SK-N-SH treated with all-trans-retinoic acid at 6 μM for 48 hours (cell line): ENCODE results near the gene GPR148.

ENCODE experiments used
- ATAC-seq: fragments of 200-7000 bp; cut with Tn5 transposase; 3 replicates; pipeline ENCODE4 v1.9.1; 2020; ENCODE audit warnings: mild to moderate bottlenecking, moderate library complexity
- BACH2 ChIP-seq: fragments of 250-450 bp; sonication (Bioruptor Pico); IDR thresholded peaks from 2 replicates; pipeline ENCODE4 v1.9.0; 2021; ENCODE audit warnings: mild to moderate bottlenecking, borderline replicate concordance
- CSDC2 ChIP-seq: fragments of 250-450 bp; sonication (Bioruptor Pico); IDR thresholded peaks from 2 replicates; pipeline ENCODE4 v1.5.0; 2020; ENCODE audit warnings: mild to moderate bottlenecking, moderate library complexity
- ESRRG ChIP-seq: fragments of 250-450 bp; sonication (Bioruptor Pico); IDR thresholded peaks from 2 replicates; pipeline ENCODE4 v1.6.1; 2021; ENCODE audit warnings: mild to moderate bottlenecking
- GLIS3 ChIP-seq: fragments of 250-450 bp; sonication (Bioruptor Pico); IDR thresholded peaks from 2 replicates; pipeline ENCODE4 v1.5.0; 2020; ENCODE audit warnings: mild to moderate bottlenecking, moderate library complexity
- ISL1 ChIP-seq: fragments of 250-450 bp; sonication (Bioruptor Pico); IDR thresholded peaks from 2 replicates; pipeline ENCODE4 v2.1.2; 2022; ENCODE audit warnings: mild to moderate bottlenecking, moderate library complexity
- OSR1 ChIP-seq: fragments of 250-450 bp; sonication (Bioruptor Pico); IDR thresholded peaks from 2 replicates; pipeline ENCODE4 v1.8.0; 2022; ENCODE audit warnings: moderate library complexity, mild to moderate bottlenecking, inconsistent platforms
- PPARA ChIP-seq: fragments of 250-450 bp; sonication (Bioruptor Pico); IDR thresholded peaks from 2 replicates; pipeline ENCODE4 v1.5.0; 2020; ENCODE audit warnings: mild to moderate bottlenecking, borderline replicate concordance
- SNAI2 ChIP-seq: fragments of 250-450 bp; sonication (Bioruptor Pico); IDR thresholded peaks from 2 replicates; pipeline ENCODE4 v1.5.0; 2020; ENCODE audit warnings: mild to moderate bottlenecking, moderate library complexity
- TOX ChIP-seq: fragments of 250-450 bp; sonication (Bioruptor Pico); IDR thresholded peaks from 2 replicates; pipeline ENCODE4 v1.8.0; 2021; ENCODE audit warnings: mild to moderate bottlenecking, moderate library complexity, borderline replicate concordance
- ZC3H10 ChIP-seq: fragments of 250-450 bp; sonication (Bioruptor Pico); IDR thresholded peaks from 2 replicates; pipeline ENCODE4 v1.5.1; 2021; ENCODE audit warnings: mild to moderate bottlenecking, moderate library complexity
- ZFP3 ChIP-seq: fragments of 250-450 bp; sonication (Bioruptor Pico); IDR thresholded peaks from 2 replicates; pipeline ENCODE4 v1.5.0; 2020; ENCODE audit warnings: mild to moderate bottlenecking, moderate library complexity
- ZFP30 ChIP-seq: fragments of 450-650 bp; formaldehyde crosslinking; IDR thresholded peaks from 2 replicates; pipeline ENCODE4 v1.5.0; 2022; ENCODE audit warnings: mild to moderate bottlenecking, moderate library complexity
- ZNF565 ChIP-seq: fragments of 450-650 bp; formaldehyde crosslinking; conservative IDR thresholded peaks from 2 replicates; pipeline ENCODE4 v1.5.0; 2020; ENCODE audit warnings: low read depth, mild to moderate bottlenecking, moderate library complexity
- ZNF8 ChIP-seq: fragments of 450-650 bp; formaldehyde crosslinking; IDR thresholded peaks from 2 replicates; pipeline ENCODE4 v1.5.0; 2020; ENCODE audit warnings: mild to moderate bottlenecking, moderate library complexity
- TF ChIP-seq, protein P1 (sequence below): fragments of 250-450 bp; sonication (Bioruptor Pico); IDR thresholded peaks from 2 replicates; pipeline ENCODE4 v1.5.1; 2020; ENCODE audit warnings: low read depth, mild to moderate bottlenecking, moderate library complexity
- TF ChIP-seq, protein P2 (sequence below): fragments of 250-450 bp; sonication (Bioruptor Pico); IDR thresholded peaks from 2 replicates; pipeline ENCODE4 v1.5.0; 2020; ENCODE audit warnings: mild to moderate bottlenecking, moderate library complexity
- TF ChIP-seq, protein P3 (sequence below): fragments of 250-450 bp; sonication (Bioruptor Pico); IDR thresholded peaks from 2 replicates; pipeline ENCODE4 v1.5.1; 2021; ENCODE audit warnings: mild to moderate bottlenecking, moderate library complexity
- TF ChIP-seq, protein P4 (sequence below): fragments of 250-450 bp; sonication (Bioruptor Pico); IDR thresholded peaks from 2 replicates; pipeline ENCODE4 v1.8.0; 2020; ENCODE audit warnings: mild to moderate bottlenecking, moderate library complexity, borderline replicate concordance

The GPR148 gene

DNA sequence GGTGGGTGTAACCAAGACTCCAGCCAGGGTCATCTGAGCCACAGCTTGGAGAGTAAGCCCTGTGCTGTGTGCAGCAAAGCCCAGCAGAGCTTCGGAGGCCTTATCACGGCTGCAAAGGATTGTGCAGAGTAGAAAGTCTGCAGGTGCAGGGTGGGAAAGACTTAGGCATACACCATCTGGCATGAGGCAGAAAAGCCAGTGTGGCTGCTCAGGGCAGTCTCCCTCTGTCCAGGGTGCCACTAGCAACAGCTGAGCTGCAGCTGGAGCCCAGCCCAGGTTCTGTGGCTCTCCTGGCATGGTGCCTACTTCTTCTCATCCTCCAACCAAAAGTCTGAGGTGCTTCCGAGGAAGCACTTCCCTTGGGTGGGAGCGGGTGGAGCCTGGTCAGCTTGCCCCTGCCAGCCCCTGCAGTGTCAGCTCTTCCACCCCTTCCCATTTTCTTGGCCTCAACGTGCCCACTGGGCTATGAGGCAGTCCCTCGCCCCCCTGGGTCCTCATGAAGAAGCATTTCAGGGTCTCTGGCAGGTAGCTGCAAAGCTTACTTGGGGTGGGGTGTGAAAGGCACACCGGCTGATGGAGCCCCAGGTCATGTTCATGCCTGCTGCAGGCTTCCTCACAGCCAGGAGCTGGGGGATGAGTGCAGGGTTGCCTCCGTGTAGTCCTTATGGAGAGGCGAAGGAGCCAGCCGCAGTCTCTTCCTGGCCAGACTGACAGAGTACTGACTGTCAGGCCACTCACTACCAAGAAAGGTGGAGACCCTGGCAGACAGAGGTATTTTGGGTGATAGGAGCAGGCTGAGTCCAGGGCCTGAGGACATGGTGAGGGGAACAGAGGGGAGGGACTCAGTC is 31.3 kb downstream of the GPR148 start (continued):
- TF ChIP-seq ZFP3 (CRISPR knock-in tag) (no peak), ESRRG (CRISPR knock-in tag) (no peak), ZNF8 (CRISPR knock-in tag) (no peak), TOX (no peak), GLIS3 (CRISPR knock-in tag) (no peak), PPARA (CRISPR knock-in tag) (no peak), ISL1 (CRISPR knock-in tag) (no peak), ZC3H10 (no peak)
- TF ChIP-seq, protein P1, sequence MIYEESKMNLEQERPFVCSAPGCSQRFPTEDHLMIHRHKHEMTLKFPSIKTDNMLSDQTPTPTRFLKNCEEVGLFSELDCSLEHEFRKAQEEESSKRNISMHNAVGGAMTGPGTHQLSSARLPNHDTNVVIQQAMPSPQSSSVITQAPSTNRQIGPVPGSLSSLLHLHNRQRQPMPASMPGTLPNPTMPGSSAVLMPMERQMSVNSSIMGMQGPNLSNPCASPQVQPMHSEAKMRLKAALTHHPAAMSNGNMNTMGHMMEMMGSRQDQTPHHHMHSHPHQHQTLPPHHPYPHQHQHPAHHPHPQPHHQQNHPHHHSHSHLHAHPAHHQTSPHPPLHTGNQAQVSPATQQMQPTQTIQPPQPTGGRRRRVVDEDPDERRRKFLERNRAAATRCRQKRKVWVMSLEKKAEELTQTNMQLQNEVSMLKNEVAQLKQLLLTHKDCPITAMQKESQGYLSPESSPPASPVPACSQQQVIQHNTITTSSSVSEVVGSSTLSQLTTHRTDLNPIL (CRISPR knock-in tag) = no peak

DNA sequence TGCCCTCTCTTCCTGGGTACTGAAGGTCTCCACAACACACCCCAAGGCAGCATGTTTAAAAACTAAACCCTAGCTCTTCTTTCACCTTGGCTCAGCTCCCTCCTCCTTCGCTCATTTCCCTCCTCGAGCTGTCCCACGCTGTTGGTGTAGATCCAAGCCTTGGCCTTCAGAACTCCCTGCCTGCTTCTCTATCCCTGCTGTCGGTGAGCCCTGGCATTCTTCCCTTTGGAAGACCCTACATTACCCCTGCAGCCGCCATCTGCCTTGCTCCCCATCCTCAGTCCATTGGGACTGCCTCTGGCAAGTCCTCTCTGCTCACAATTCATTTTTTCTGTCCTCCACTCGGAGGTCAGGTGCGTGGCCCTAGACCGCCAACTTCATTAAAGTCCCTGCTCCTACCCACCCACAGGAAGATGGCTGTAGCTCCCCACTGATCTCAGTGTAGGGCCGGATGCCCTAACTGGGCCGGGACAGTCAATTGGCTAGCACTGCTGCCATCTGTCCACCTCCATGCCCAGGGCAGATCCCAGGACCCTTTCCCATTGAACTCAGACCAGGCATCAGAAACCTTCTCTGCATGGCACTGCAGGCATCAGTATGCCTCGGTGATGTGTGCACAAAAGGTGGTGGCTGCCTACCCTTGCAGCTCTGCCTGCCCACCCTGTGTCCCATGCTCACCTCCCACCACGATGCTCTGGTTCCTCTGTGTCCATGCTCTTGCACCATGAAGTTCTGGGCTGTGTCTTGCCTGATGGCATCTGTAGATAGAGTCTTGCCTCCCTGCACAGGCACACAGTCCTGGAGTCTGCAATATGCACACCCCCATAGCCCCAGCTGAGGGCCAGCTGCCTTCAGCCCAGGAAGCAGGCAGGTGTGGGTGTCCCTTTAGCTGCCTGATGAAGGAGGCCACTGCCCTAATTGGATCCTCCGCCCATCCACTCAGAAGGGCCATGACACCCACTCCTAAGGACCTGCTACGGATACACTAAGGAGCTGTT is 32.2 kb downstream of the GPR148 start:
- no peak for ATAC-seq
- no peak for TF ChIP-seq ZNF8 (CRISPR knock-in tag)
- no peak for TF ChIP-seq PPARA (CRISPR knock-in tag)

DNA sequence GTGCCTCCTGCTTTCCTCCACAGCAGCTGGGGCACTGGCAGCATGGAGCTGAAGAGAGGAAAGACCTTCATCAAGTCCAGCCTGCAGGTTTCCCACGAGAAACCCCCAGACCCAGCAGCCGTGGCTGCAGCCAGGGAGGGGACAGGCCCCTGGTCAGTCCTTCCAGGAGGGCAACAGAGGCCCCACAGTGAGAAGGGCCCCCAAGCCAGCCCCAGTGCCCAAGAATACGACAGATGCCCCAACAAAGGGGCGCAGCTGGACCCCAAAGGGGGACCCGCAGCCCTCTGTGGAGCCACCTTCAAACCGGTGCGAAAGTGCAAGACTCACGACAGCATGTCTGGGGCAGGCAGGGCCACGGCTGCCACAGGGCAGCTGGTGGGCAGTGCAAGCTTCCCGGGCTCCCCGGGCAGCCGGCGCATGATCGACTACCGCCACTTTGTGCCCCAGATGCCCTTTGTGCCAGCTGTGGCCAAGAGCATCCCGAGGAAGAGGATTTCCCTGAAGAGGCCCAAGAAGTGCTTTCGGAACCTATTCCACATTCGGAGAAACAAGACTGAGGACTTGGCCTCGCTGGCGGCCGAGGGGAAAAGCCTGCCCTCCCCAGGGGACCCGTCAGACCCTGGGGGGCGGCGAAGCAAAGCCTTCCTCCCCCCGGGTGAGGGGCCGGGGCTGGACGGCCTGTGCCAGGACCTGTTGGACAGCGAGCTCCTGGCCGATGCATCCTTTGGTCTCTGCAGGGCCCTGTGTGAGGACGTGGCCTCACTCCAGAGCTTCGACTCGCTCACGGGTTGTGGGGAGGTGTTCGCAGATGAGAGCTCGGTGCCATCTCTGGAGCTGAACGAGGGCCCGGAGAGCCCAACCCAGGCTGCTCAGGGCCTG is 33.4 kb downstream of the GPR148 start:
- ATAC-seq = no peak

DNA sequence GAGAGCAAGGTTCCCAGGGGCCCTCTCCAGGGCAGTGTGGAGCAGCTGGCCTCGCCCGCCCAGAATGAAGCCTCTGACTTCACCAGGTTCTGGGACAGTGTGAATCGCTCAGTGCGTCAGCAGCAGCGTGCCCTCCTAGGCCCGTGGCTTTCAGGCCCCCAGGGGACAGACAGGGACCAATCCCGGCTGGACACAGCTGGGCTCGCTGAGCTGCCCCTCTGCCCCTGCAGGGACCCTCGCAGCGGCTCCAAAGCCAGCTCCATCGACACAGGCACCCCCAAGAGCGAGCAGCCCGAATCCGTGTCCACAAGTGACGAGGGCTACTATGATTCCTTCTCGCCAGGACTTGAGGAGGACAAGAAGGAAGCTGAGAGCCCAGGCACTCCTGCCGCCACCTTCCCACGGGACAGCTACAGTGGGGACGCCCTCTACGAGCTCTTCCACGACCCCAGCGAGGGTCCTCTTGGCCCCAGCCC is 34.1 kb downstream of the GPR148 start:
- TF ChIP-seq ZNF8 (CRISPR knock-in tag) (no peak), OSR1 (no peak), ZNF565 (CRISPR knock-in tag) (no peak), ISL1 (CRISPR knock-in tag) (no peak), ZFP30 (no peak), CSDC2 (CRISPR knock-in tag) (no peak), ESRRG (CRISPR knock-in tag) (no peak), ZC3H10 (no peak)
- TF ChIP-seq, protein P1 (CRISPR knock-in tag) = no peak
- TF ChIP-seq, protein P2, sequence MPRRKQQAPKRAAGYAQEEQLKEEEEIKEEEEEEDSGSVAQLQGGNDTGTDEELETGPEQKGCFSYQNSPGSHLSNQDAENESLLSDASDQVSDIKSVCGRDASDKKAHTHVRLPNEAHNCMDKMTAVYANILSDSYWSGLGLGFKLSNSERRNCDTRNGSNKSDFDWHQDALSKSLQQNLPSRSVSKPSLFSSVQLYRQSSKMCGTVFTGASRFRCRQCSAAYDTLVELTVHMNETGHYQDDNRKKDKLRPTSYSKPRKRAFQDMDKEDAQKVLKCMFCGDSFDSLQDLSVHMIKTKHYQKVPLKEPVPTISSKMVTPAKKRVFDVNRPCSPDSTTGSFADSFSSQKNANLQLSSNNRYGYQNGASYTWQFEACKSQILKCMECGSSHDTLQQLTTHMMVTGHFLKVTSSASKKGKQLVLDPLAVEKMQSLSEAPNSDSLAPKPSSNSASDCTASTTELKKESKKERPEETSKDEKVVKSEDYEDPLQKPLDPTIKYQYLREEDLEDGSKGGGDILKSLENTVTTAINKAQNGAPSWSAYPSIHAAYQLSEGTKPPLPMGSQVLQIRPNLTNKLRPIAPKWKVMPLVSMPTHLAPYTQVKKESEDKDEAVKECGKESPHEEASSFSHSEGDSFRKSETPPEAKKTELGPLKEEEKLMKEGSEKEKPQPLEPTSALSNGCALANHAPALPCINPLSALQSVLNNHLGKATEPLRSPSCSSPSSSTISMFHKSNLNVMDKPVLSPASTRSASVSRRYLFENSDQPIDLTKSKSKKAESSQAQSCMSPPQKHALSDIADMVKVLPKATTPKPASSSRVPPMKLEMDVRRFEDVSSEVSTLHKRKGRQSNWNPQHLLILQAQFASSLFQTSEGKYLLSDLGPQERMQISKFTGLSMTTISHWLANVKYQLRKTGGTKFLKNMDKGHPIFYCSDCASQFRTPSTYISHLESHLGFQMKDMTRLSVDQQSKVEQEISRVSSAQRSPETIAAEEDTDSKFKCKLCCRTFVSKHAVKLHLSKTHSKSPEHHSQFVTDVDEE (CRISPR knock-in tag) = no peak
- TF ChIP-seq, protein P3, sequence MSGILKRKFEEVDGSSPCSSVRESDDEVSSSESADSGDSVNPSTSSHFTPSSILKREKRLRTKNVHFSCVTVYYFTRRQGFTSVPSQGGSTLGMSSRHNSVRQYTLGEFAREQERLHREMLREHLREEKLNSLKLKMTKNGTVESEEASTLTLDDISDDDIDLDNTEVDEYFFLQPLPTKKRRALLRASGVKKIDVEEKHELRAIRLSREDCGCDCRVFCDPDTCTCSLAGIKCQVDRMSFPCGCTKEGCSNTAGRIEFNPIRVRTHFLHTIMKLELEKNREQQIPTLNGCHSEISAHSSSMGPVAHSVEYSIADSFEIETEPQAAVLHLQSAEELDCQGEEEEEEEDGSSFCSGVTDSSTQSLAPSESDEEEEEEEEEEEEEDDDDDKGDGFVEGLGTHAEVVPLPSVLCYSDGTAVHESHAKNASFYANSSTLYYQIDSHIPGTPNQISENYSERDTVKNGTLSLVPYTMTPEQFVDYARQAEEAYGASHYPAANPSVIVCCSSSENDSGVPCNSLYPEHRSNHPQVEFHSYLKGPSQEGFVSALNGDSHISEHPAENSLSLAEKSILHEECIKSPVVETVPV (CRISPR knock-in tag) = no peak
- TF ChIP-seq, protein P4, sequence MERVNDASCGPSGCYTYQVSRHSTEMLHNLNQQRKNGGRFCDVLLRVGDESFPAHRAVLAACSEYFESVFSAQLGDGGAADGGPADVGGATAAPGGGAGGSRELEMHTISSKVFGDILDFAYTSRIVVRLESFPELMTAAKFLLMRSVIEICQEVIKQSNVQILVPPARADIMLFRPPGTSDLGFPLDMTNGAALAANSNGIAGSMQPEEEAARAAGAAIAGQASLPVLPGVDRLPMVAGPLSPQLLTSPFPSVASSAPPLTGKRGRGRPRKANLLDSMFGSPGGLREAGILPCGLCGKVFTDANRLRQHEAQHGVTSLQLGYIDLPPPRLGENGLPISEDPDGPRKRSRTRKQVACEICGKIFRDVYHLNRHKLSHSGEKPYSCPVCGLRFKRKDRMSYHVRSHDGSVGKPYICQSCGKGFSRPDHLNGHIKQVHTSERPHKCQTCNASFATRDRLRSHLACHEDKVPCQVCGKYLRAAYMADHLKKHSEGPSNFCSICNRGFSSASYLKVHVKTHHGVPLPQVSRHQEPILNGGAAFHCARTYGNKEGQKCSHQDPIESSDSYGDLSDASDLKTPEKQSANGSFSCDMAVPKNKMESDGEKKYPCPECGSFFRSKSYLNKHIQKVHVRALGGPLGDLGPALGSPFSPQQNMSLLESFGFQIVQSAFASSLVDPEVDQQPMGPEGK = no peak
- no peak for ATAC-seq

More for the DNA sequence above, 33.4 kb downstream of the GPR148 start:
- TF ChIP-seq BACH2 (no peak), ZFP30 (no peak), ESRRG (CRISPR knock-in tag) (no peak), SNAI2 (CRISPR knock-in tag) (no peak)
- TF ChIP-seq, protein P3 (CRISPR knock-in tag) = no peak
- TF ChIP-seq, protein P1 (CRISPR knock-in tag) = no peak
